Measurements from ENCODE around the gene CFP. TPM values are rescaled to one million over a fixed set of nuclear protein-coding genes. Genes with fewer than 3 reads are reported as not detected.
A peak's percentile ranks its signal among the peaks of the same experiment; 100 is the strongest.

CFP gene
- total RNA-seq, 1 experiment from 2014 or later = 0.11 TPM

- Histone ChIP-seq H3K36me3 (ENCODE audit: insufficient read depth, low read length) (no peaks in the 10 kb centered on the region), H3K79me2 (ENCODE audit: low read length) (no peaks in the 10 kb centered on the region), H3K9me2 (replicated peaks; ENCODE audit: insufficient read depth, low read length) (no peaks in the 10 kb centered on the region), H4K20me1 (ENCODE audit: insufficient read depth, low read depth, low read length) (no peaks in the 10 kb centered on the region), H3K27me3 (ENCODE audit: low read length) (no peaks in the 10 kb centered on the region), H3K27ac (ENCODE audit: low read length) (no peak within 1 kb of the TSS), H3K9me3 (ENCODE audit: low read length) (no peaks in the 10 kb centered on the region), H2AFZ (ENCODE audit: low read length) (no peak within 1 kb of the TSS), H3K4me2 (ENCODE audit: low read depth, low read length, poor library complexity, severe bottlenecking) (peak within 1 kb of the TSS; percentile 21), H3K4me1 (ENCODE audit: low read length) (no peaks in the 10 kb centered on the region), H3K4me3 (ENCODE audit: low read length) (no peak within 1 kb of the TSS), H3K9ac (ENCODE audit: low read length) (no peak within 1 kb of the TSS)
- no peak for DNase-seq
These were observed 47.7 kb downstream of the CFP start, which contains the start of gene TIMP1 for GRCh38 chrX:47581731-47582647. Gene TIMP1 (plus strand): TSS chrX:47582436. CDS start chrX:47583416, 980 bp downstream.

GRCh38 chrX:47579537-47579936, 50.2 kb downstream of the CFP start:
- H2AFZ ChIP-seq (ENCODE audit: low read length) = no peak overlapping the region
- H3K4me2 ChIP-seq (ENCODE audit: low read depth, low read length, poor library complexity, severe bottlenecking) = no peak overlapping the region
- H3K9me2 ChIP-seq (replicated peaks; ENCODE audit: insufficient read depth, low read length) = no peaks in the 10 kb centered on the region
- no peaks in the 10 kb centered on the region for H3K4me1 ChIP-seq (ENCODE audit: low read length)
- H3K36me3 ChIP-seq (ENCODE audit: insufficient read depth, low read length) = no peaks in the 10 kb centered on the region
- DNase-seq = no peak
- H3K27me3 ChIP-seq (ENCODE audit: low read length) = no peaks in the 10 kb centered on the region
- no peaks in the 10 kb centered on the region for H3K79me2 ChIP-seq (ENCODE audit: low read length)
- no peak overlapping the region for H3K27ac ChIP-seq (ENCODE audit: low read length)
- no peaks in the 10 kb centered on the region for H4K20me1 ChIP-seq (ENCODE audit: insufficient read depth, low read depth, low read length)
- no peak overlapping the region for H3K9ac ChIP-seq (ENCODE audit: low read length)
- no peaks in the 10 kb centered on the region for H3K9me3 ChIP-seq (ENCODE audit: low read length)
- no peak overlapping the region for H3K4me3 ChIP-seq (ENCODE audit: low read length)

DNA sequence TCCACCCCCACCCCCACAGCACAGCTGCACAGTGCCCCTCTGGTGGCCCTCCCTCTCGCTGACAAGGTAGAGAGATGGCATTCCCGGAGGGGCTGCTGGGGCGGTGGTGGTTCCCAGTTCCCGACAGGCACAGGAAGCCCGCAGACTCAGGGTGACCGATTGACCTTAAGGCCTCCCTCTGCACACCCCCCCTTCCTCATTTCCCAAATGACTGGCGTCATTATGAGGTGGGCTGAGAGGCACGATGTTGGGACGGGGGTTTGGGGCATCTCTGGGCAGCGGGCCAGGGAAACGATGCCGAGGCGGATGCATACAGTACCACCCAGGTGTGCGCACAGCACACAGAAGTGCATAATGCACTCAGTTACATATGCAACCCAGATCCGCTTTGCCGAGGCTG, 51.0 kb downstream of the CFP start:
- Histone ChIP-seq H3K27me3 (ENCODE audit: low read length) (no peaks in the 10 kb centered on the region), H3K79me2 (ENCODE audit: low read length) (no peaks in the 10 kb centered on the region), H3K9me2 (replicated peaks; ENCODE audit: insufficient read depth, low read length) (no peaks in the 10 kb centered on the region), H3K4me1 (ENCODE audit: low read length) (no peaks in the 10 kb centered on the region), H3K36me3 (ENCODE audit: insufficient read depth, low read length) (no peaks in the 10 kb centered on the region), H2AFZ (ENCODE audit: low read length) (no peak overlapping the region), H3K4me2 (ENCODE audit: low read depth, low read length, poor library complexity, severe bottlenecking) (no peak overlapping the region), H3K9me3 (ENCODE audit: low read length) (no peaks in the 10 kb centered on the region), H3K9ac (ENCODE audit: low read length) (no peak overlapping the region), H3K27ac (ENCODE audit: low read length) (no peak overlapping the region), H4K20me1 (ENCODE audit: insufficient read depth, low read depth, low read length) (no peaks in the 10 kb centered on the region), H3K4me3 (ENCODE audit: low read length) (no peak overlapping the region)
- DNase-seq = no peak

DNA sequence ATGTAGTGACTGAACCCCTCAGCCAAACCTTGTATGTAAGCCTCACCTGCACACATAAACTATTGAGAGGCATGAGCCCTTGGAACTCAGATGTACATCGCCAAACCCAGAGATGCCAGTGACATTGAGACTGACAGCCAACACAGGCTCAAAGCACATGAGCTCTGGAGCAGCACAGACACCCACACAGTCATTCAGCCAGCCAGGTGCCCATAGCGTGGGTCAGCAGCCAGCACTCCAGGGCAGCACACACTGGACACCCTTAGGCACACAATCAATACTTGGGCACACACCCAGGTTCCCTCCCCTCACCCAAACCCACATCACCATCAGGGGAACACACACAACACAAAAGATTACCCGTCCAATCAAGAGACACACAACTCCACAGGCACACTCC, 51.8 kb downstream of the CFP start:
- no peaks in the 10 kb centered on the region for H3K9me3 ChIP-seq (ENCODE audit: low read length)
- no peaks in the 10 kb centered on the region for H3K79me2 ChIP-seq (ENCODE audit: low read length)
- DNase-seq = no peak
- H3K9me2 ChIP-seq (replicated peaks; ENCODE audit: insufficient read depth, low read length) = no peaks in the 10 kb centered on the region
- H3K4me1 ChIP-seq (ENCODE audit: low read length) = no peaks in the 10 kb centered on the region
- H3K4me3 ChIP-seq (ENCODE audit: low read length) = no peak overlapping the region
- no peaks in the 10 kb centered on the region for H3K27me3 ChIP-seq (ENCODE audit: low read length)
- no peak overlapping the region for H3K4me2 ChIP-seq (ENCODE audit: low read depth, low read length, poor library complexity, severe bottlenecking)
- no peak overlapping the region for H3K9ac ChIP-seq (ENCODE audit: low read length)
- no peaks in the 10 kb centered on the region for H4K20me1 ChIP-seq (ENCODE audit: insufficient read depth, low read depth, low read length)
- H3K27ac ChIP-seq (ENCODE audit: low read length) = no peak overlapping the region
- no peak overlapping the region for H2AFZ ChIP-seq (ENCODE audit: low read length)
- no peaks in the 10 kb centered on the region for H3K36me3 ChIP-seq (ENCODE audit: insufficient read depth, low read length)

GRCh38 chrX:47577424-47577823, 52.3 kb downstream of the CFP start:
- no peak overlapping the region for H3K9ac ChIP-seq (ENCODE audit: low read length)
- H3K4me1 ChIP-seq (ENCODE audit: low read length) = no peaks in the 10 kb centered on the region
- no peaks in the 10 kb centered on the region for H3K9me3 ChIP-seq (ENCODE audit: low read length)
- H4K20me1 ChIP-seq (ENCODE audit: insufficient read depth, low read depth, low read length) = no peaks in the 10 kb centered on the region
- H3K36me3 ChIP-seq (ENCODE audit: insufficient read depth, low read length) = no peaks in the 10 kb centered on the region
- H3K79me2 ChIP-seq (ENCODE audit: low read length) = no peaks in the 10 kb centered on the region
- no peak for DNase-seq
- no peak overlapping the region for H2AFZ ChIP-seq (ENCODE audit: low read length)
- H3K27ac ChIP-seq (ENCODE audit: low read length) = no peak overlapping the region
- H3K27me3 ChIP-seq (ENCODE audit: low read length) = no peaks in the 10 kb centered on the region
- no peaks in the 10 kb centered on the region for H3K9me2 ChIP-seq (replicated peaks; ENCODE audit: insufficient read depth, low read length)
- H3K4me3 ChIP-seq (ENCODE audit: low read length) = no peak overlapping the region
- no peak overlapping the region for H3K4me2 ChIP-seq (ENCODE audit: low read depth, low read length, poor library complexity, severe bottlenecking)

DNA sequence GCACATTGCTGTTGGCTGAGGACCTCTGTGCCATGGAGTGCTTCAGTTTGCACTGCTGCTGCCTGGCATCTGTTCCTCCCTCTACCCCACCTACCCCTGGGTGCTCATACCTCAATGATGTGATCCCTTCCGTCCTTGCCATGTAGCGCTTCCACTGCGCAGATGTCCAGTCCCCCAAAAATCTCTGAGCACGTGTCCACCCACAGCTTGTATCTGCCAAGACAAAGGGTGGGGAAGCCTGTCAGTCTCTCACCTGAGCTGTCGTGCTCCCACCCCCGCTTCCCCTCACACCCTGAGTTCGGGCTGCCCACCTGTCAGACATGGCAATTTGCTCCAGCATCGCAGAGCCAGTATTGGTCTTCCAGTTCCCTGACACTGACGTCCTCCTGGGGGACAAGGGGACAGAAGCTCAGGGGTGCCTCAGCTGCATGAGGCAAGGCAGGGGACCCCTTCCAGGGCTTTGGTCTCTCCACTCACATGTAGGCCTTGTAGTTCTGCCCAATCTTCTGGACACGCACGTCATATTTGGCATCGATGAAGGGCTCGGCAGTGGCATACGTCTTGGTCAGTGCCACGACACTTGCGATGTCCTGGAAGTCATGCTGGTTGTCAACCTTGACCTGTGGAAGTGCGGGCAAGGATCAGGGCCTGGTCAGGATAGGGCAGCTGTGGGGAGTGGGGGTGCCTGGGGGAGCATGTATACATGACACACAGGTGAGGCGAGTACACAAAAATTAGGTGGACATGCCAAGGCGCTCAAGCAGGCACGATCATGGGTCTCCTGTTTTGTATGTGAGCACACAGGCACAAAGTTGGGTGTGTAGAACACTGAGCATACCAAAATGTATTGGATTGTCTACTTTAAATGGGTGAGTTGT, 53.5 kb downstream of the CFP start:
- H3K4me3 ChIP-seq (ENCODE audit: low read length) = no peak overlapping the region
- H3K27me3 ChIP-seq (ENCODE audit: low read length) = no peaks in the 10 kb centered on the region
- no peak overlapping the region for H2AFZ ChIP-seq (ENCODE audit: low read length)
- no peaks in the 10 kb centered on the region for H3K79me2 ChIP-seq (ENCODE audit: low read length)
- H3K9ac ChIP-seq (ENCODE audit: low read length) = no peak overlapping the region
- DNase-seq = no peak
- no peaks in the 10 kb centered on the region for H3K9me2 ChIP-seq (replicated peaks; ENCODE audit: insufficient read depth, low read length)
- H3K36me3 ChIP-seq (ENCODE audit: insufficient read depth, low read length) = no peaks in the 10 kb centered on the region
- H3K4me2 ChIP-seq (ENCODE audit: low read depth, low read length, poor library complexity, severe bottlenecking) = no peak overlapping the region
- H3K9me3 ChIP-seq (ENCODE audit: low read length) = no peaks in the 10 kb centered on the region
- no peaks in the 10 kb centered on the region for H3K4me1 ChIP-seq (ENCODE audit: low read length)
- no peak overlapping the region for H3K27ac ChIP-seq (ENCODE audit: low read length)
- H4K20me1 ChIP-seq (ENCODE audit: insufficient read depth, low read depth, low read length) = no peaks in the 10 kb centered on the region

- Histone ChIP-seq H3K9me2 (replicated peaks; ENCODE audit: insufficient read depth, low read length) (no peaks in the 10 kb centered on the region), H3K36me3 (ENCODE audit: insufficient read depth, low read length) (no peaks in the 10 kb centered on the region), H2AFZ (ENCODE audit: low read length) (no peak overlapping the region), H3K79me2 (ENCODE audit: low read length) (no peaks in the 10 kb centered on the region), H3K9ac (ENCODE audit: low read length) (no peak overlapping the region), H4K20me1 (ENCODE audit: insufficient read depth, low read depth, low read length) (no peaks in the 10 kb centered on the region), H3K4me2 (ENCODE audit: low read depth, low read length, poor library complexity, severe bottlenecking) (no peak overlapping the region), H3K9me3 (ENCODE audit: low read length) (no peaks in the 10 kb centered on the region), H3K4me1 (ENCODE audit: low read length) (no peaks in the 10 kb centered on the region), H3K27ac (ENCODE audit: low read length) (no peak overlapping the region), H3K27me3 (ENCODE audit: low read length) (no peaks in the 10 kb centered on the region), H3K4me3 (ENCODE audit: low read length) (no peak overlapping the region)
- peak; percentile 11 for DNase-seq
These were observed 55.0 kb downstream of the CFP start for GRCh38 chrX:47574547-47575301.

All from Karpas-422 (cell line).